Measurements from ENCODE around the gene KCNIP1.

KCNIP1 gene

GRCh38 chr5:170484459-170484831 is 19.4 kb upstream of the KCNIP1 start:
- Histone ChIP-seq H3K27me3 (ENCODE audit: insufficient read depth, low read length, poor library complexity) (no peaks in the 10 kb centered on the region), H2AK5ac (ENCODE audit: low read length) (no peak overlapping the region), H2BK5ac (ENCODE audit: low read length) (no peak overlapping the region), H3K4ac (ENCODE audit: low read depth, low read length) (no peak overlapping the region), H2BK120ac (ENCODE audit: low read depth, low read length) (no peak overlapping the region), H3K4me3 (ENCODE audit: low read length) (no peak overlapping the region), H3K79me1 (ENCODE audit: low read length) (no peaks in the 10 kb centered on the region), H3K4me2 (ENCODE audit: low read length) (no peak overlapping the region), H3K79me2 (ENCODE audit: control insufficient read depth, insufficient read depth, low read length) (no peaks in the 10 kb centered on the region), H3K18ac (ENCODE audit: low read length) (no peak overlapping the region), H4K5ac (ENCODE audit: low read length) (no peak overlapping the region), H3K56ac (ENCODE audit: low read length) (no peak overlapping the region), H4K8ac (ENCODE audit: low read depth, low read length) (no peak overlapping the region), H3K4me1 (ENCODE audit: control insufficient read depth, low read depth, low read length) (no peaks in the 10 kb centered on the region), H3K27ac (ENCODE audit: low read depth, low read length) (no peak overlapping the region), H3K9ac (ENCODE audit: low read length) (no peak overlapping the region), H2BK15ac (replicated peaks; ENCODE audit: low read depth) (no peak overlapping the region), H3K23ac (ENCODE audit: low read length) (no peak overlapping the region), H3K36me3 (ENCODE audit: control insufficient read depth, insufficient read depth, low read length) (no peaks in the 10 kb centered on the region)
- no peak for DNase-seq
- 100% methylated on average over 1 of the region's 6 CpGs for WGBS (ENCODE audit: extremely low coverage, insufficient coverage, low lambda C conversion rate)

- H3K9ac ChIP-seq (ENCODE audit: low read length): no peak overlapping the region
- no peak overlapping the region for H3K18ac ChIP-seq (ENCODE audit: low read length)
- no peak overlapping the region for H3K27ac ChIP-seq (ENCODE audit: low read depth, low read length)
- no peak overlapping the region for H3K4ac ChIP-seq (ENCODE audit: low read depth, low read length)
- H2AK5ac ChIP-seq (ENCODE audit: low read length): no peak overlapping the region
- H3K79me1 ChIP-seq (ENCODE audit: low read length): no peaks in the 10 kb centered on the region
- no peak overlapping the region for H2BK5ac ChIP-seq (ENCODE audit: low read length)
- no peak overlapping the region for H3K4me2 ChIP-seq (ENCODE audit: low read length)
- H3K23ac ChIP-seq (ENCODE audit: low read length): no peak overlapping the region
- H4K5ac ChIP-seq (ENCODE audit: low read length): no peak overlapping the region
- H2BK15ac ChIP-seq (replicated peaks; ENCODE audit: low read depth): no peak overlapping the region
- no peak overlapping the region for H3K56ac ChIP-seq (ENCODE audit: low read length)
- no peak overlapping the region for H4K8ac ChIP-seq (ENCODE audit: low read depth, low read length)
- no peaks in the 10 kb centered on the region for H3K27me3 ChIP-seq (ENCODE audit: insufficient read depth, low read length, poor library complexity)
- H2BK120ac ChIP-seq (ENCODE audit: low read depth, low read length): no peak overlapping the region
- no peak overlapping the region for H3K4me3 ChIP-seq (ENCODE audit: low read length)
- H3K36me3 ChIP-seq (ENCODE audit: control insufficient read depth, insufficient read depth, low read length): no peaks in the 10 kb centered on the region
- no peak for DNase-seq
- no peaks in the 10 kb centered on the region for H3K79me2 ChIP-seq (ENCODE audit: control insufficient read depth, insufficient read depth, low read length)
- WGBS (ENCODE audit: extremely low coverage, insufficient coverage, low lambda C conversion rate): no CpG with 5 or more reads among the region's 12 CpGs
- no peaks in the 10 kb centered on the region for H3K4me1 ChIP-seq (ENCODE audit: control insufficient read depth, low read depth, low read length)
Measured at GRCh38 chr5:170484847-170485615, 18.8 kb upstream of the KCNIP1 start.

GRCh38 chr5:170485616-170485911 is 18.3 kb upstream of the KCNIP1 start:
- Histone ChIP-seq H3K23ac (ENCODE audit: low read length) (no peak overlapping the region), H3K4ac (ENCODE audit: low read depth, low read length) (no peak overlapping the region), H3K4me3 (ENCODE audit: low read length) (no peak overlapping the region)

GRCh38 chr5:170486371-170486770 is 17.4 kb upstream of the KCNIP1 start:
- no peak overlapping the region for H3K9ac ChIP-seq (ENCODE audit: low read length)
- H3K4me2 ChIP-seq (ENCODE audit: low read length): no peak overlapping the region
- no peak overlapping the region for H2AK5ac ChIP-seq (ENCODE audit: low read length)
- H3K18ac ChIP-seq (ENCODE audit: low read length): no peak overlapping the region
- no peaks in the 10 kb centered on the region for H3K79me2 ChIP-seq (ENCODE audit: control insufficient read depth, insufficient read depth, low read length)
- H4K8ac ChIP-seq (ENCODE audit: low read depth, low read length): no peak overlapping the region
- H3K23ac ChIP-seq (ENCODE audit: low read length): no peak overlapping the region
- H4K5ac ChIP-seq (ENCODE audit: low read length): no peak overlapping the region
- H3K27ac ChIP-seq (ENCODE audit: low read depth, low read length): no peak overlapping the region
- no peak overlapping the region for H3K4me3 ChIP-seq (ENCODE audit: low read length)
- DNase-seq: no peak
- H2BK5ac ChIP-seq (ENCODE audit: low read length): no peak overlapping the region
- no peaks in the 10 kb centered on the region for H3K27me3 ChIP-seq (ENCODE audit: insufficient read depth, low read length, poor library complexity)
- H3K79me1 ChIP-seq (ENCODE audit: low read length): no peaks in the 10 kb centered on the region
- no peak overlapping the region for H3K56ac ChIP-seq (ENCODE audit: low read length)
- no peaks in the 10 kb centered on the region for H3K4me1 ChIP-seq (ENCODE audit: control insufficient read depth, low read depth, low read length)
- no peaks in the 10 kb centered on the region for H3K36me3 ChIP-seq (ENCODE audit: control insufficient read depth, insufficient read depth, low read length)
- no CpG with 5 or more reads among the region's 3 CpGs for WGBS (ENCODE audit: extremely low coverage, insufficient coverage, low lambda C conversion rate)
- no peak overlapping the region for H2BK120ac ChIP-seq (ENCODE audit: low read depth, low read length)
- no peak overlapping the region for H2BK15ac ChIP-seq (replicated peaks; ENCODE audit: low read depth)
- no peak overlapping the region for H3K4ac ChIP-seq (ENCODE audit: low read depth, low read length)

More at GRCh38 chr5:170485616-170485911, 18.3 kb upstream of the KCNIP1 start:
- Histone ChIP-seq H3K9ac (ENCODE audit: low read length) (no peak overlapping the region), H4K8ac (ENCODE audit: low read depth, low read length) (no peak overlapping the region), H3K27me3 (ENCODE audit: insufficient read depth, low read length, poor library complexity) (no peaks in the 10 kb centered on the region), H4K5ac (ENCODE audit: low read length) (no peak overlapping the region), H3K79me1 (ENCODE audit: low read length) (no peaks in the 10 kb centered on the region), H3K56ac (ENCODE audit: low read length) (no peak overlapping the region), H3K79me2 (ENCODE audit: control insufficient read depth, insufficient read depth, low read length) (no peaks in the 10 kb centered on the region), H2BK15ac (replicated peaks; ENCODE audit: low read depth) (no peak overlapping the region), H3K4me2 (ENCODE audit: low read length) (no peak overlapping the region), H2AK5ac (ENCODE audit: low read length) (no peak overlapping the region), H3K36me3 (ENCODE audit: control insufficient read depth, insufficient read depth, low read length) (no peaks in the 10 kb centered on the region), H3K18ac (ENCODE audit: low read length) (no peak overlapping the region), H3K27ac (ENCODE audit: low read depth, low read length) (no peak overlapping the region), H2BK5ac (ENCODE audit: low read length) (no peak overlapping the region), H2BK120ac (ENCODE audit: low read depth, low read length) (no peak overlapping the region), H3K4me1 (ENCODE audit: control insufficient read depth, low read depth, low read length) (no peaks in the 10 kb centered on the region)
- no peak for DNase-seq

DNA sequence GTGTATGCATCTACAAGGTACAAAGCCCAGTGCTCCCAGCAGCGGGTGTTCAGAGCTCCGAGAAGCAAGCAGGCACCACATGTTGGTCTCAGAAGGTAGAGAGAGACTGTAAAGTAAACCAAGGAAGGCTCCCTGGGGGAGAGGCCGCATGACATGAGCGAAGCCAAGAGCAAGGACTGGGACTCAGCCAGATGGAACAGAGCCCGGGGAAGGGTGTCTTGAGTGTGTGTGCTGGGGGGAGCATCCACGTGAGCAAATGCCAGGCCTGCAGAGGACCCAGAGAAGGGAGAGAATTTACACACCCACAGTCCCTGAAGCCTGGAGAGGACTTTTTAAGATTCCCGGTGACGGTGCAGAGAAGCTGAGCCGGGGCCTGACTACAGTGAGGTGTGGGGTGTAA is 15.2 kb upstream of the KCNIP1 start:
- Histone ChIP-seq H3K27me3 (ENCODE audit: insufficient read depth, low read length, poor library complexity) (no peaks in the 10 kb centered on the region), H3K4me2 (ENCODE audit: low read length) (no peak overlapping the region), H4K8ac (ENCODE audit: low read depth, low read length) (no peak overlapping the region), H2BK5ac (ENCODE audit: low read length) (no peak overlapping the region), H3K23ac (ENCODE audit: low read length) (no peak overlapping the region), H3K9ac (ENCODE audit: low read length) (no peak overlapping the region), H2AK5ac (ENCODE audit: low read length) (no peak overlapping the region), H3K4me1 (ENCODE audit: control insufficient read depth, low read depth, low read length) (no peaks in the 10 kb centered on the region), H3K4me3 (ENCODE audit: low read length) (no peak overlapping the region), H3K56ac (ENCODE audit: low read length) (no peak overlapping the region), H3K36me3 (ENCODE audit: control insufficient read depth, insufficient read depth, low read length) (no peaks in the 10 kb centered on the region), H3K4ac (ENCODE audit: low read depth, low read length) (no peak overlapping the region), H3K79me1 (ENCODE audit: low read length) (no peaks in the 10 kb centered on the region), H3K27ac (ENCODE audit: low read depth, low read length) (no peak overlapping the region), H2BK120ac (ENCODE audit: low read depth, low read length) (no peak overlapping the region), H4K5ac (ENCODE audit: low read length) (no peak overlapping the region), H3K18ac (ENCODE audit: low read length) (no peak overlapping the region), H2BK15ac (replicated peaks; ENCODE audit: low read depth) (no peak overlapping the region), H3K79me2 (ENCODE audit: control insufficient read depth, insufficient read depth, low read length) (no peaks in the 10 kb centered on the region)
- WGBS (ENCODE audit: extremely low coverage, insufficient coverage, low lambda C conversion rate): no CpG with 5 or more reads among the region's 9 CpGs
- no peak for DNase-seq

- Histone ChIP-seq H2BK15ac (replicated peaks; ENCODE audit: low read depth) (no peak overlapping the region), H3K9ac (ENCODE audit: low read length) (no peak overlapping the region), H4K5ac (ENCODE audit: low read length) (no peak overlapping the region), H3K4me1 (ENCODE audit: control insufficient read depth, low read depth, low read length) (no peaks in the 10 kb centered on the region), H3K79me1 (ENCODE audit: low read length) (no peaks in the 10 kb centered on the region), H3K27me3 (ENCODE audit: insufficient read depth, low read length, poor library complexity) (no peaks in the 10 kb centered on the region), H2AK5ac (ENCODE audit: low read length) (no peak overlapping the region), H3K27ac (ENCODE audit: low read depth, low read length) (no peak overlapping the region), H2BK5ac (ENCODE audit: low read length) (no peak overlapping the region), H4K8ac (ENCODE audit: low read depth, low read length) (no peak overlapping the region), H3K4me2 (ENCODE audit: low read length) (no peak overlapping the region), H3K36me3 (ENCODE audit: control insufficient read depth, insufficient read depth, low read length) (no peaks in the 10 kb centered on the region), H3K4me3 (ENCODE audit: low read length) (no peak overlapping the region), H3K4ac (ENCODE audit: low read depth, low read length) (no peak overlapping the region), H2BK120ac (ENCODE audit: low read depth, low read length) (no peak overlapping the region), H3K79me2 (ENCODE audit: control insufficient read depth, insufficient read depth, low read length) (no peaks in the 10 kb centered on the region), H3K56ac (ENCODE audit: low read length) (no peak overlapping the region), H3K23ac (ENCODE audit: low read length) (no peak overlapping the region), H3K18ac (ENCODE audit: low read length) (no peak overlapping the region)
- no CpG with 5 or more reads among the region's 6 CpGs for WGBS (ENCODE audit: extremely low coverage, insufficient coverage, low lambda C conversion rate)
- DNase-seq: no peak
Measured at GRCh38 chr5:170489199-170489598, 14.6 kb upstream of the KCNIP1 start.
